GM10266 (cell line): Measurements from ENCODE around the gene MACC1.

Experiments used
- DNase-seq: peaks from one replicate; pipeline ENCODE4 v3.0.0; 2012; ENCODE audit errors: extremely low spot score
- TF ChIP-seq, protein P1 (sequence below): IDR thresholded peaks from 2 replicates; pipeline ENCODE4 v1.5.1; 2012; ENCODE audit warnings: mild to moderate bottlenecking, low read depth; ENCODE audit not compliant: control insufficient read depth, insufficient read depth; ENCODE audit errors: missing control alignments

MACC1 gene

DNA sequence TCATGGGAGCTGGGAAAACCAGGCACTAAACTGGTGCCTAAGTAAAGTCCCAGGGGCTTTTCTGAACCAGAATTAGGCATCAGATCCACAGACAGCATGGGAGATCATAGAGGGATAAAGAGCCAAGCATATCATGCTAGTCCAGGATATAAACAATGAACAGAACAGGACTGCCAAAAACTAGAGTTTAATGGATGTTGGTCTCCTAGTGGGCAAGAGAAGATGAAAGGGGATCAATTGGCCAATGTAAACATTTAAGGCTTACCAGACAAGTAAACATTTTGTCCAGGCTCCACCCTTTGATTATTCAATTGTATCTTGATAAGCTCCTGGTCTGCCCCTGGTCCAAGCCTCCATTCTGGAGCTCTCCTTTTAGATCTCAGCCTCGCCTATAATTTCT is 18.9 kb downstream of the MACC1 start:
- TF ChIP-seq, protein P1, sequence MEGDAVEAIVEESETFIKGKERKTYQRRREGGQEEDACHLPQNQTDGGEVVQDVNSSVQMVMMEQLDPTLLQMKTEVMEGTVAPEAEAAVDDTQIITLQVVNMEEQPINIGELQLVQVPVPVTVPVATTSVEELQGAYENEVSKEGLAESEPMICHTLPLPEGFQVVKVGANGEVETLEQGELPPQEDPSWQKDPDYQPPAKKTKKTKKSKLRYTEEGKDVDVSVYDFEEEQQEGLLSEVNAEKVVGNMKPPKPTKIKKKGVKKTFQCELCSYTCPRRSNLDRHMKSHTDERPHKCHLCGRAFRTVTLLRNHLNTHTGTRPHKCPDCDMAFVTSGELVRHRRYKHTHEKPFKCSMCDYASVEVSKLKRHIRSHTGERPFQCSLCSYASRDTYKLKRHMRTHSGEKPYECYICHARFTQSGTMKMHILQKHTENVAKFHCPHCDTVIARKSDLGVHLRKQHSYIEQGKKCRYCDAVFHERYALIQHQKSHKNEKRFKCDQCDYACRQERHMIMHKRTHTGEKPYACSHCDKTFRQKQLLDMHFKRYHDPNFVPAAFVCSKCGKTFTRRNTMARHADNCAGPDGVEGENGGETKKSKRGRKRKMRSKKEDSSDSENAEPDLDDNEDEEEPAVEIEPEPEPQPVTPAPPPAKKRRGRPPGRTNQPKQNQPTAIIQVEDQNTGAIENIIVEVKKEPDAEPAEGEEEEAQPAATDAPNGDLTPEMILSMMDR: no peak
- no peak for DNase-seq

DNA sequence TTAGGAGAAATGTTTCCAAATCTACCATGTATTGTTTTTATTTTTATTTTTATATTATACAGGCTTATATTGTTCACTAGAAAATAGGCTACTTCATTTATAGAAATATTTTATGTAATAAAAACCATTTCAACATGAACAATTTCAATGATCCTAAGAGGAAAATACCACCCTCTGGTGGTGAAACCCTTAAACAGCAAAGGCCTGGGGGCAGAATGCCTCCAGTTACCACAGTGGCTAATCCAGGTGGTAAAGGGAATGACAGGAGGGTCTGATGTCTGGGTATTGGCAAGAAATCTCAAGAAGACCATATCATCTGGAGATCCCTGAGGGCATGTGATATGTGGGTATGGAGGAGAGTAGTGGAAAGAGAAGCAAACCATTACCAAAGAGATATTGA is 19.3 kb downstream of the MACC1 start:
- TF ChIP-seq, protein P1: peak; percentile 46
- DNase-seq: no peak

DNA sequence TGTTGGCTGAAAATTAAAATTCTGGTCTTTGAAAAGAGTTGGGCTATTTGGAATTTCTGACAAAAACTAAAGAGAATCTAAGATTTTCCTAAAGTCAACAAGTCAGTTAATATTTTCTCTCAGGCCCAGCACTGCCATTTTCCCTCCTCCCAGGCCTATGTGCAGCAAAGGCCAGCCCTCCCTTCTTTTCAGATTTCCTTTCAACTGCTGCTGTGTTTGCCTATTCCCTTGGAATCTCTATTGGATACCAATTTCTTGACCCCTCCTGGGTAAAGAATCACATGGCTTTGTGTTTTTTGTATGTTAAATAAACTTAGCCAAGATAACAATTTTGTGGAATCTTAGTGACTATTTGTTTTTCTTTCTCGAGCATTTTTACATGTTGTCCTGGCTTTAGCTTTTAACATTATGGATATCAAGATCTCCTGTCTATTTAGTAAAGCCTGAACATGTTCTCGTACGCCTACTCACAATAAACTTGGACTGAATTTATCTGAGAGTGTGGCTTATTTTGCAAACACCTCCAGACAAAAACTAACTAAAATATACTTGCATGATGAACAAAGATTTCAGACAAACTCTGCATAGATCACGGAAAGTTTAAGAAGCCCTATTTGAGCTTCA is 19.9 kb downstream of the MACC1 start:
- TF ChIP-seq, protein P1: no peak
- no peak for DNase-seq

DNA sequence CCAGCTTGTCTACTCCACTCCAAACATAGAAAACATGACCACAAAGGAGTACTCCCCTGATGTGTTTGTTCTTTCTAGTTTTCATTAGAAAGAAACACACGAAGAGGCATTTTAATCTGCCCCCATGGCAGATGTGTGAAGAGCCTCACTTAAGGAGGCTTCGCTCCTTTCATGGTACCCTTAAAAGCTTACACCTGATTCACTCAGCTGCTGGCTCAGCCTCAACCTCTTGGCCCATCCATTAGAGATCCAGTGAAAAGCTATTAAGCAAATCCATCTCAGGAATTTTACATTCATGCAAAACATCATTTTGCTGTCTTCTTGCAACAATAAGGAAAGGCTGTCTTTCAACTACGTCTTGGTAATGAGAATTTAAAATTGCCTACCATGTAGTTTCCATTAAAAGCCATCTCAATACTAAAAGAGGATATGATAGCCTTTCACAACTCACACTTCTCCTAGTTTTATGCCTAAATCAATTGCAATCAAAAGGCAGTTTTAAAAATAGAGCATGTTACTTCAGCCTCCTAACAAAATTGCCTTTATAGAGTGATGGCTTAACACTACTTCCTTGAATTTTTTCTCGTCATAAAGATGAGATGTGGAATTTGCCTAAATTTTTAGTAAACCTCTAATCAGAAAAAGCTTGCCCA is 22.7 kb downstream of the MACC1 start:
- TF ChIP-seq, protein P1: no peak
- no peak for DNase-seq

DNA sequence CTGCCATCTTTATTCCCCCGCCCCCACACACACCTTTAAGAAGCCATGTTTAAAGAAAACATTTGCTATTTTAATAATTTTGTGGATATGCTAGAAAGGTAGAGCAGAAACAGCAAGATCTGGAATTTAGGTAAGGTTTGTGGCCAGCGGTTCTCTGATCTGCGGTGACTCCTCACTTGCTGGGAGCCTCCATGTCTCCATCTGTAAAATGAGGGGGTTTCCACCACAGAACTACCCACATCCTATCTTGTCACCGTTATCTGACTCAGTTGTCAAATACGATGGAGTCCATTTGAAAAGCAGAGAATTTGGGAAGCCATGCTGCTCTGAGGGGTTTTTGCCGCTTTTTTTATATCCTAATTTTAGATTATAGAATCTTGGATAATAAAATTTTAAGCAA is 23.3 kb downstream of the MACC1 start:
- TF ChIP-seq, protein P1: no peak
- no peak for DNase-seq

DNA sequence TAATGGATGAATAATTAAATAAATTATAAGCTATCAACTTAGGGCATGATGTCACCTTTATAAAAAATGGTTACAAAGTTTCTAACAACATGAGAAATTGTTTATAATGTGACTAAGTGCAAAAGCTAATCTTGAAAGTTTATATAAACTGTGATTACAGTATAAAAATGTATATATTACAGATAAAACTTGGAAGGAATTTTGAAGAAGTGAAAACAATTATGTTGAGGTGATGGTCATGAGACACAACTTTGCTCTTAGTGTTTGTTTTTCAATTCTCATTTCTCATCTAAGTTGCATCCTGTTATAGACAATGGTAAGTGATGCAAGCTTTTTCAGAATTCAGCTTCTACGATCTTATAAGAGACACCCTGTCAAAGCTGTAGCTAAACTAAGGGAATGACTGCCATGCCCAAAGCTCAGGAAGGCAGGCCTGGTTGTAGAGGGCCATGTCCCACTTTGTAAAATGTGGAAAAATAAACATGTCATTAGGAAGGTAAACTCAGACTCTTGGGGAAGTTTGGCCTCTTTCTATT is 23.9 kb downstream of the MACC1 start:
- TF ChIP-seq, protein P1: no peak
- DNase-seq: peak; percentile 33

DNA sequence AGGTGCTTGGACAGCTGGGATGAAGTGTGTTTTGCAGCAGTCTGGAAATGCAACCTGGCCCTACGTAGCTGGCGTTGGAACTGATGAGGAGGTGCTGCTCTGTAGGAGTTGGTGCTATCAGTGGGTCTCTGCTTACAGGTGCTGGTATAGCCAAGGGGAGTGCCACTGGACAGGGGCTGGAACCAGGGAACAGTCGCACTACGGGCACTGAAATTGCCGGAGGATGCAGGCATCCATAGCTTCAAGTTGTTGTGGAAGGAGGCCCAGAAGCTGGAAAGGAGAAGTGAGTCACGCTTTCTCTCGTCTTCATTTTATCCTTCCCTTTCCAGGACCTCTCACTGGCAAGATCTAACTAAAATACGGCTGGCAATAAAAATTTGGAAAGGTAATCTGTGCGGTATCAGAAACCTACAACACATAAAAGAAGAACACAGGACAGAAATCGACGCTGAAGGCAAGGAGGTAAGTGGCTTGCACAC is 25.8 kb downstream of the MACC1 start:
- TF ChIP-seq, protein P1: no peak
- DNase-seq: no peak
